Panc1 (cell line): ENCODE data around the gene NAGPA. TPM values are rescaled to one million over a fixed set of nuclear protein-coding genes. Genes with fewer than 3 reads are reported as not detected.

Experiments used
- ATAC-seq: fragments of 200-7000 bp; cut with Tn5 transposase; 2 replicates; pipeline ENCODE4 v1.9.1; 2020; ENCODE audit warnings: mild to moderate bottlenecking, moderate library complexity
- BruUV-seq: library from RNA; stranded (reverse); fragments of 400-500 nt; replicated peaks from 2 replicates; lab custom pipeline; 2021; lab: Mats Ljungman, UMichigan
- CTCF ChIA-PET: fragments of 300-600 bp; sonication (Branson Sonifier 250); formaldehyde crosslinking; loops from one replicate; lab custom pipeline; 2022; ENCODE audit warnings: antibody characterized with exemption; lab: Charles Lee
- POLR2A ChIA-PET: fragments of 300-600 bp; sonication (Branson Sonifier 250); formaldehyde crosslinking; loops from one replicate; lab custom pipeline; 2022; ENCODE audit warnings: antibody characterized with exemption; lab: Charles Lee
- DNase-seq: peaks from one replicate; pipeline ENCODE4 v3.0.0-alpha.2; 2010; ENCODE audit warnings: low read depth, low spot score
- H3K27ac ChIP-seq: 2 replicates; pipeline ENCODE4 v1.5.1; 2011; ENCODE audit warnings: mild to moderate bottlenecking, low read length, inconsistent platforms
- H3K27me3 ChIP-seq: fragments of 200-500 bp; sonication (Bioruptor generic); 2 replicates; pipeline ENCODE4 v1.6.0; 2014; ENCODE audit warnings: low read length, inconsistent platforms; ENCODE audit not compliant: control insufficient read depth, insufficient read depth
- H3K36me3 ChIP-seq: fragments of 200-500 bp; sonication (Bioruptor generic); 2 replicates; pipeline ENCODE4 v1.5.1; 2014; ENCODE audit warnings: inconsistent platforms, mild to moderate bottlenecking, low read length, moderate library complexity; ENCODE audit not compliant: control insufficient read depth, insufficient read depth
- H3K4me1 ChIP-seq: 2 replicates; pipeline ENCODE4 v1.5.1; 2011; ENCODE audit warnings: inconsistent platforms, mild to moderate bottlenecking, low read length, moderate library complexity; ENCODE audit not compliant: control insufficient read depth, insufficient read depth
- H3K4me3 ChIP-seq, 2 experiments: 2 replicates each; pipeline ENCODE4 v1.5.1; 2011 to 2012; ENCODE audit warnings: low read depth in 2 of 2, low read length in 2 of 2, mild to moderate bottlenecking in 2 of 2, inconsistent platforms in 1 of 2, moderate library complexity in 1 of 2
- H3K9me3 ChIP-seq: fragments of 200-500 bp; sonication (Bioruptor generic); 2 replicates; pipeline ENCODE4 v1.5.1; 2014; ENCODE audit warnings: low read depth, mild to moderate bottlenecking, inconsistent platforms, low read length, moderate library complexity; ENCODE audit not compliant: control insufficient read depth, insufficient read depth
- CTCF ChIP-seq: fragments of 450-650 bp; IDR thresholded peaks from 2 replicates; pipeline ENCODE4 v1.5.1; 2017; ENCODE audit warnings: mild to moderate bottlenecking
- POLR2AphosphoS5 ChIP-seq: IDR thresholded peaks from 2 replicates; pipeline ENCODE4 v1.6.1; 2012; ENCODE audit warnings: mild to moderate bottlenecking, low read depth, low read length, moderate library complexity
- REST ChIP-seq, 2 experiments: IDR thresholded peaks; 2 replicates each; pipeline ENCODE4 v1.6.1; 2011 to 2012; ENCODE audit warnings: low read depth in 2 of 2, control low read depth in 1 of 2, low read length in 1 of 2, mild to moderate bottlenecking in 1 of 2, moderate library complexity in 1 of 2; ENCODE audit not compliant: insufficient read depth in 1 of 2
- SIN3A ChIP-seq: IDR thresholded peaks from 2 replicates; pipeline ENCODE4 v1.6.1; 2012; ENCODE audit warnings: low read depth, mild to moderate bottlenecking, low read length, moderate library complexity, borderline replicate concordance; ENCODE audit not compliant: insufficient read depth
- TCF7L2 ChIP-seq: IDR thresholded peaks from 2 replicates; pipeline ENCODE4 v1.6.1; 2011; ENCODE audit warnings: mild to moderate bottlenecking, low read depth, low read length, inconsistent platforms
- in situ Hi-C: cut with HindIII; loops from 2 replicates; pipeline ENCODE4 v1.10.0; 2016; ENCODE audit warnings: low sequenced_read_pairs, low pct_unique_long_range_greater_than_20kb
- intact Hi-C: fragments of 100-400 bp; cut with micrococcal nuclease; formaldehyde crosslinking; loops from one replicate; pipeline ENCODE4 v1.10.0; 2022; ENCODE audit not compliant: unreplicated experiment
- total RNA-seq: library from RNA; stranded (reverse); gene quantifications from one replicate; pipeline ENCODE4 v1.2.1, GENCODE V29; 2021; ENCODE audit not compliant: unreplicated experiment

NAGPA gene
- total RNA-seq, 1 experiment from 2014 or later = 19.2 TPM

- CTCF ChIA-PET = interaction anchor here (0.6 kb wide), 1 partner anchor 50 kb away, joined by 3 read pairs; no protein-coding TSS in a partner anchor
- H3K4me1 ChIP-seq = no peaks in the 10 kb centered on the region
These were observed 27.2 kb downstream of the NAGPA start for GRCh38 chr16:5006348-5007193.

GRCh38 chr16:5005916-5006315 lies 27.8 kb downstream of the NAGPA start:
- in situ Hi-C loops (no loop called here), intact Hi-C loops (no loop called here)
- ChIA-PET POLR2A (no interaction called here), CTCF (no interaction called here)
- Histone ChIP-seq H3K36me3 (no peaks in the 10 kb centered on the region), H3K4me3 (no peak overlapping the region), H3K4me1 (no peaks in the 10 kb centered on the region), H3K27me3 (no peaks in the 10 kb centered on the region), H3K27ac (no peak overlapping the region), H3K9me3 (no peaks in the 10 kb centered on the region)
- DNase-seq = no peak
- no peak for ATAC-seq
- no peak for TF ChIP-seq TCF7L2
- TF ChIP-seq SIN3A = no peak
- no peak for TF ChIP-seq POLR2AphosphoS5
- BruUV-seq = no TSS peak

More at GRCh38 chr16:5006348-5007193, 27.2 kb downstream of the NAGPA start:
- no peak overlapping the region for H3K27ac ChIP-seq
- BruUV-seq = no TSS peak
- ATAC-seq (no peak), DNase-seq (no peak)
- TF ChIP-seq TCF7L2 (no peak), CTCF (no peak), SIN3A (no peak), REST (IDR thresholded peaks at IDR 0.05; ENCODE audit: insufficient read depth in 1 of 2, low read depth in 2 of 2, low read length in 1 of 2) (no peak), POLR2AphosphoS5 (no peak)
- no peak overlapping the region for H3K4me3 ChIP-seq
- H3K9me3 ChIP-seq = no peaks in the 10 kb centered on the region
- in situ Hi-C loops (no loop called here), intact Hi-C loops (no loop called here)
- no peaks in the 10 kb centered on the region for H3K36me3 ChIP-seq
- POLR2A ChIA-PET = interaction anchor here (0.6 kb wide), 3 partner anchors 31 to 566 kb away, joined by 3 to 7 read pairs (median 5); no protein-coding TSS in a partner anchor
- H3K27me3 ChIP-seq = no peaks in the 10 kb centered on the region

GRCh38 chr16:5004311-5004710 lies 29.4 kb downstream of the NAGPA start:
- Histone ChIP-seq H3K27me3 (no peaks in the 10 kb centered on the region), H3K4me1 (no peaks in the 10 kb centered on the region), H3K4me3 (no peak overlapping the region), H3K27ac (no peak overlapping the region), H3K9me3 (no peaks in the 10 kb centered on the region), H3K36me3 (no peaks in the 10 kb centered on the region)
- intact Hi-C loops (no loop called here), in situ Hi-C loops (no loop called here)
- POLR2A ChIA-PET = no interaction called here
- no peak for DNase-seq
- no peak for ATAC-seq
- TF ChIP-seq POLR2AphosphoS5 = no peak
- no peak for TF ChIP-seq TCF7L2
- no peak for TF ChIP-seq CTCF
- no peak for TF ChIP-seq SIN3A
- no peak for TF ChIP-seq REST (IDR thresholded peaks at IDR 0.05; ENCODE audit: insufficient read depth in 1 of 2, low read depth in 2 of 2, low read length in 1 of 2)
- no TSS peak for BruUV-seq
- CTCF ChIA-PET = interaction anchor here (0.8 kb wide), 1 partner anchor 87 kb away, joined by 3 read pairs; no protein-coding TSS in a partner anchor
